ENCODE data around the gene MTERF4. TPM values are rescaled to one million over a fixed set of nuclear protein-coding genes. Genes with fewer than 3 reads are reported as not detected.

MTERF4 gene
- total RNA-seq, 2 experiments from 2014 or later = 41.5 to 45.4 TPM

GRCh38 chr2:241140445-241140840, 38.4 kb upstream of the MTERF4 start:
- Mint-ChIP-seq H3K27me3 (no peaks in the 10 kb centered on the region), H3K4me3 (no peak overlapping the region), H3K4me1 (no peaks in the 10 kb centered on the region), H3K36me3 (ENCODE audit: low read depth) (peaks cover 25% of the 10 kb centered on the region), H3K9me3 (no peaks in the 10 kb centered on the region), H3K27ac (no peak overlapping the region)
- POLR2A ChIA-PET = no interaction called here
- no peak for DNase-seq
- CTCF ChIA-PET = no interaction called here

- ChIA-PET POLR2A (interaction anchor here (1.0 to 1.3 kb wide), 2 partner anchors 9 to 16 kb away, joined by 3 to 4 read pairs; partner anchors contain the start of gene PASK), CTCF (no interaction called here)
- no peaks in the 10 kb centered on the region for H3K27me3 Mint-ChIP-seq
Observed at GRCh38 chr2:241139531-241140444, 37.7 kb upstream of the MTERF4 start.

GRCh38 chr2:241138471-241138870, 36.4 kb upstream of the MTERF4 start:
- no peak for DNase-seq
- H3K4me1 Mint-ChIP-seq = no peaks in the 10 kb centered on the region
- no peak overlapping the region for H3K4me3 Mint-ChIP-seq
- peaks cover 25% of the 10 kb centered on the region for H3K36me3 Mint-ChIP-seq (ENCODE audit: low read depth)
- ChIA-PET CTCF (no interaction called here), POLR2A (no interaction called here)
- H3K27ac Mint-ChIP-seq = no peak overlapping the region
- H3K9me3 Mint-ChIP-seq = no peaks in the 10 kb centered on the region
- no peaks in the 10 kb centered on the region for H3K27me3 Mint-ChIP-seq

More at GRCh38 chr2:241139531-241140444, 37.7 kb upstream of the MTERF4 start:
- H3K9me3 Mint-ChIP-seq = no peaks in the 10 kb centered on the region
- H3K4me1 Mint-ChIP-seq = no peaks in the 10 kb centered on the region
- H3K4me3 Mint-ChIP-seq = no peak overlapping the region
- DNase-seq = no peak
- H3K27ac Mint-ChIP-seq = no peak overlapping the region
- H3K36me3 Mint-ChIP-seq (ENCODE audit: low read depth) = peaks cover 25% of the 10 kb centered on the region

- no peaks in the 10 kb centered on the region for H3K27me3 Mint-ChIP-seq
- no peak overlapping the region for H3K4me3 Mint-ChIP-seq
- POLR2A ChIA-PET = interaction anchor here (1.0 kb wide), 1 partner anchor 9 kb away, joined by 3 read pairs; no protein-coding TSS in a partner anchor
- DNase-seq = no peak
- no peaks in the 10 kb centered on the region for H3K4me1 Mint-ChIP-seq
- H3K9me3 Mint-ChIP-seq = no peaks in the 10 kb centered on the region
- no peak overlapping the region for H3K27ac Mint-ChIP-seq
- CTCF ChIA-PET = no interaction called here
- H3K36me3 Mint-ChIP-seq (ENCODE audit: low read depth) = peaks cover 33% of the 10 kb centered on the region
Observed at GRCh38 chr2:241137276-241138190, 35.4 kb upstream of the MTERF4 start.

- peaks cover 31% of the 10 kb centered on the region for H3K36me3 Mint-ChIP-seq (ENCODE audit: low read depth)
- H3K9me3 Mint-ChIP-seq = no peaks in the 10 kb centered on the region
- DNase-seq = no peak
- H3K27me3 Mint-ChIP-seq = no peaks in the 10 kb centered on the region
- CTCF ChIA-PET = no interaction called here
- H3K27ac Mint-ChIP-seq = no peak overlapping the region
- POLR2A ChIA-PET = interaction anchor here (1.0 to 1.3 kb wide), 2 partner anchors 10 to 24 kb away, joined by 3 read pairs; no protein-coding TSS in a partner anchor
- H3K4me1 Mint-ChIP-seq = no peaks in the 10 kb centered on the region
- no peak overlapping the region for H3K4me3 Mint-ChIP-seq
Observed at GRCh38 chr2:241136661-241137260, 34.7 kb upstream of the MTERF4 start.

- Mint-ChIP-seq H3K9me3 (no peaks in the 10 kb centered on the region), H3K4me3 (no peak overlapping the region), H3K36me3 (ENCODE audit: low read depth) (peaks cover 26% of the 10 kb centered on the region), H3K27ac (no peak overlapping the region), H3K27me3 (no peaks in the 10 kb centered on the region), H3K4me1 (no peaks in the 10 kb centered on the region)
- POLR2A ChIA-PET = interaction anchor here (1.0 to 1.3 kb wide), 2 partner anchors 11 to 23 kb away, joined by 3 read pairs; no protein-coding TSS in a partner anchor
- DNase-seq = no peak
- CTCF ChIA-PET = no interaction called here
Observed at GRCh38 chr2:241136191-241136590, 34.1 kb upstream of the MTERF4 start.

GRCh38 chr2:241135737-241136136, 33.6 kb upstream of the MTERF4 start:
- no peak for DNase-seq
- no peak overlapping the region for H3K27ac Mint-ChIP-seq
- peaks cover 26% of the 10 kb centered on the region for H3K36me3 Mint-ChIP-seq (ENCODE audit: low read depth)
- H3K9me3 Mint-ChIP-seq = no peaks in the 10 kb centered on the region
- no peak overlapping the region for H3K4me3 Mint-ChIP-seq
- H3K27me3 Mint-ChIP-seq = no peaks in the 10 kb centered on the region
- no peaks in the 10 kb centered on the region for H3K4me1 Mint-ChIP-seq
- ChIA-PET CTCF (no interaction called here), POLR2A (interaction anchor here (1.3 kb wide), 1 partner anchor 23 kb away, joined by 3 read pairs; no protein-coding TSS in a partner anchor)

- H3K4me3 Mint-ChIP-seq = no peak overlapping the region
- no peak for DNase-seq
- no peak overlapping the region for H3K27ac Mint-ChIP-seq
- H3K9me3 Mint-ChIP-seq = no peaks in the 10 kb centered on the region
- ChIA-PET CTCF (interaction anchor here (0.6 kb wide), 1 partner anchor 134 kb away, joined by 3 read pairs; no protein-coding TSS in a partner anchor), POLR2A (no interaction called here)
- no peaks in the 10 kb centered on the region for H3K4me1 Mint-ChIP-seq
- H3K27me3 Mint-ChIP-seq = no peaks in the 10 kb centered on the region
- H3K36me3 Mint-ChIP-seq (ENCODE audit: low read depth) = peaks cover 25% of the 10 kb centered on the region
Observed at GRCh38 chr2:241134711-241135110, 32.6 kb upstream of the MTERF4 start.

- POLR2A ChIA-PET = no interaction called here
Observed at GRCh38 chr2:241133436-241133820, 31.3 kb upstream of the MTERF4 start.

GRCh38 chr2:241132538-241133435, 30.7 kb upstream of the MTERF4 start:
- Mint-ChIP-seq H3K4me1 (peaks cover 12% of the 10 kb centered on the region), H3K36me3 (ENCODE audit: low read depth) (peaks cover 33% of the 10 kb centered on the region), H3K4me3 (no peak overlapping the region), H3K9me3 (no peaks in the 10 kb centered on the region), H3K27ac (no peak overlapping the region), H3K27me3 (no peaks in the 10 kb centered on the region)
- DNase-seq = no peak
- CTCF ChIA-PET = no interaction called here
- POLR2A ChIA-PET = no interaction called here

More at GRCh38 chr2:241133436-241133820, 31.3 kb upstream of the MTERF4 start:
- Mint-ChIP-seq H3K9me3 (no peaks in the 10 kb centered on the region), H3K27ac (no peak overlapping the region), H3K4me1 (peaks cover 6% of the 10 kb centered on the region), H3K4me3 (no peak overlapping the region), H3K27me3 (no peaks in the 10 kb centered on the region), H3K36me3 (ENCODE audit: low read depth) (peaks cover 27% of the 10 kb centered on the region)
- CTCF ChIA-PET = no interaction called here
- no peak for DNase-seq

- ChIA-PET CTCF (no interaction called here), POLR2A (no interaction called here)
- Mint-ChIP-seq H3K9me3 (no peaks in the 10 kb centered on the region), H3K4me1 (peaks cover 23% of the 10 kb centered on the region), H3K36me3 (ENCODE audit: low read depth) (peaks cover 34% of the 10 kb centered on the region), H3K27me3 (no peaks in the 10 kb centered on the region), H3K27ac (no peak overlapping the region), H3K4me3 (no peak overlapping the region)
- DNase-seq = no peak
Observed at GRCh38 chr2:241131531-241131930, 29.4 kb upstream of the MTERF4 start.

GRCh38 chr2:241130316-241130715, 28.2 kb upstream of the MTERF4 start:
- H3K36me3 Mint-ChIP-seq (ENCODE audit: low read depth) = peaks cover 27% of the 10 kb centered on the region
- no peak overlapping the region for H3K27ac Mint-ChIP-seq
- H3K4me3 Mint-ChIP-seq = no peak overlapping the region
- CTCF ChIA-PET = no interaction called here
- no peaks in the 10 kb centered on the region for H3K9me3 Mint-ChIP-seq
- H3K27me3 Mint-ChIP-seq = no peaks in the 10 kb centered on the region
- peaks cover 23% of the 10 kb centered on the region for H3K4me1 Mint-ChIP-seq
- POLR2A ChIA-PET = interaction anchor here (1.3 kb wide), 1 partner anchor 19 kb away, joined by 3 read pairs; the partner anchor contains the start of gene PASK
- DNase-seq = no peak
